ENCODE data around the gene ATP10A.

- no peak for TF ChIP-seq POLR2A (IDR thresholded peaks at IDR 0.05; ENCODE audit: low read length)
- no peak for TF ChIP-seq GATA1 (IDR thresholded peaks at IDR 0.05; ENCODE audit: low read depth, low read length)
Measured at GRCh38 chr15:25718597-25718996, 144.5 kb downstream of the ATP10A start.

Measured in erythroblast (primary cell).